Choroid plexus epithelial cell (primary cell): ENCODE results near the gene ZNF471.
A peak's percentile ranks its signal among the peaks of the same experiment; 100 is the strongest.

Experiments
- DNase-seq: peaks from one replicate; pipeline ENCODE4 v3.0.0-alpha.2; 2010; ENCODE audit warnings: low read depth
- H3K4me3 ChIP-seq: 2 replicates; pipeline ENCODE4 v1.5.1; 2011; ENCODE audit warnings: low read depth, mild to moderate bottlenecking, control low read depth, low read length, moderate library complexity
- TF ChIP-seq, protein P1 (sequence below): conservative IDR thresholded peaks from 2 replicates; pipeline ENCODE4 v1.5.1; 2011; ENCODE audit warnings: low read depth, mild to moderate bottlenecking, control low read depth, inconsistent platforms, low read length, moderate library complexity

ZNF471 gene

DNA sequence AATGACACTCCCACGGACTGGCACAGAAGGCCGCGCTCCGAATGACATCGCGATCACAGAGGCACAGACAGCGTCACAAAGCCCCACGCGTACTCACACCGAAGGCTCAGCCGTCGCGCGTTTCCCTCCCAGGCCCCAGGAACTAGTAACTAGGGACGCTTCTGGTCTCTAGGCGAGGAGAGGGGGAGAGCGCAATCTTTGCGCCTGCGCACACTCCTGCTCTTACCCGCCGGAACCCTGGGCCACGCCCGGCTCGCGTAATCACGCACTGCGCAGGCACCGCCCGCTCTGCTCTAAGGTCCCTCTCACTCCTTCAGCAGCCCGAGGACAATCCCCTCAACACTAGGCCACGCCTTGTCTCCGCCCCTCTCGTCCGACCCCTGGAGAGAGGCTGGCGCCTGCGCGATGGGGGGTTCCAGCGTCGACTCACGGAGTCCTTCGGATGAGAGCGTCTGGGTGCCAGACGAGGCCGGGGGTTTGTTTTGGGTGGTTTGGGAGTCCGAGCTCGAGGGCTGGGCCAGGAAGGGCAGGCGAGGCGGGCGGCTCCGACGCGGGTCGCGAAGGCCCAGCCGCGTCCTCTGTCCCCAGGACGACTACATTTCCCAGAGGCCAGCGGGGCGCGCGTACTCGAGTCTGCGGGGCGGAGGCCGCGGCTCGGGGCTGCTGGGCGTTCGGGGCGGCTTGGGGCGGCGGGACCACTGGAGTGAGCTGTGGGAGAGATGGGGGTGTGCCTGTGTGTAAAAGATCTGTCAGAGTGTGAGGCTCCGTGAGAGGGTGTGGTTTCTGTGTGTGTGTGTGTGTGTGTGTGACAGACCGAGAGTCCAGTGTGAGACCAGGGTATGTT is at the start of gene ZNF471:
TSS of gene ZNF471 (plus strand) at position 410 of the 844 bp plus-strand sequence. CDS start 3,717 bp downstream, outside the sequence.
- H3K4me3 ChIP-seq = peak within 1 kb of the TSS; percentile 90
- DNase-seq = peak; percentile 99
- TF ChIP-seq, protein P1, sequence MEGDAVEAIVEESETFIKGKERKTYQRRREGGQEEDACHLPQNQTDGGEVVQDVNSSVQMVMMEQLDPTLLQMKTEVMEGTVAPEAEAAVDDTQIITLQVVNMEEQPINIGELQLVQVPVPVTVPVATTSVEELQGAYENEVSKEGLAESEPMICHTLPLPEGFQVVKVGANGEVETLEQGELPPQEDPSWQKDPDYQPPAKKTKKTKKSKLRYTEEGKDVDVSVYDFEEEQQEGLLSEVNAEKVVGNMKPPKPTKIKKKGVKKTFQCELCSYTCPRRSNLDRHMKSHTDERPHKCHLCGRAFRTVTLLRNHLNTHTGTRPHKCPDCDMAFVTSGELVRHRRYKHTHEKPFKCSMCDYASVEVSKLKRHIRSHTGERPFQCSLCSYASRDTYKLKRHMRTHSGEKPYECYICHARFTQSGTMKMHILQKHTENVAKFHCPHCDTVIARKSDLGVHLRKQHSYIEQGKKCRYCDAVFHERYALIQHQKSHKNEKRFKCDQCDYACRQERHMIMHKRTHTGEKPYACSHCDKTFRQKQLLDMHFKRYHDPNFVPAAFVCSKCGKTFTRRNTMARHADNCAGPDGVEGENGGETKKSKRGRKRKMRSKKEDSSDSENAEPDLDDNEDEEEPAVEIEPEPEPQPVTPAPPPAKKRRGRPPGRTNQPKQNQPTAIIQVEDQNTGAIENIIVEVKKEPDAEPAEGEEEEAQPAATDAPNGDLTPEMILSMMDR = no peak

DNA sequence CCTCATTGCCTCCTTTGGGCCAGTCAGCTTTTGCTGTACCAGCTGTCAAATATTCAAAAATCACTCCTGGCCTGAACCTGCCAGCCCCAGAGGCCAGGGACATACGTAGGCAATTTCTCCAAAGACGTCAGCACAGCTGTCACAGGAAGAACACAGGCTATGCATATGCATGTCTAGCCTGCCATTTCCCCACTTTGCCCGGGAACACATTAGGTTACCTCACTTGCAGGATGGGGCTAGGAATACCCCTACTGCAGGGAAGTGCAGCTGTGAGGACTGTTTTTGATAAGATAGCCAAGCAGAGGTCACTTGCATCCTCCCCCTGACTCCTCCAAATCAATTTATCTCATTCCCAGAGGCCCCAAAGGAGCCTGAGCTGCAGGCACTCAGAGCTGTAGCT is 33.3 kb upstream of the ZNF471 start:
- H3K4me3 ChIP-seq = no peak overlapping the region
- no peak for DNase-seq
- TF ChIP-seq, protein P1 = no peak

DNA sequence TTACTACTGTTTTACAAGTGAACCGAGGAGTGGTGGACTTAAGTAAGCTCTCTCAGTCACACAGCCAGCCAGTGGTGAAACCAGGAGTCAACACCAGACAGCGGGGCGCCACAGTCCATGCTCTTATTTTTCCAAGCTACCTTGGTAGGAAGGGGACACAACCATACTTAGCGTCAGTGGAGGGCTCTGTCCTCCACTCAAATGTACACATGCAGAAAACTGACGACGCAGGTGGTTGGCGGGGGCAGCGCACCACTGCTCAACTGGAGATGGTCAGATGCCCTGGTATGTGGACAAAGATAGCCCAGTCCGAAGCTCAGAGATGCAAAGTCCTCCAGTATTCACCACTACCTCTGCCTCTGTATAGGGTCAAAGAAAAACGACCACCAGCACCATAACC is 31.6 kb upstream of the ZNF471 start:
- DNase-seq = no peak
- TF ChIP-seq, protein P1 = no peak
- H3K4me3 ChIP-seq = no peak overlapping the region

DNA sequence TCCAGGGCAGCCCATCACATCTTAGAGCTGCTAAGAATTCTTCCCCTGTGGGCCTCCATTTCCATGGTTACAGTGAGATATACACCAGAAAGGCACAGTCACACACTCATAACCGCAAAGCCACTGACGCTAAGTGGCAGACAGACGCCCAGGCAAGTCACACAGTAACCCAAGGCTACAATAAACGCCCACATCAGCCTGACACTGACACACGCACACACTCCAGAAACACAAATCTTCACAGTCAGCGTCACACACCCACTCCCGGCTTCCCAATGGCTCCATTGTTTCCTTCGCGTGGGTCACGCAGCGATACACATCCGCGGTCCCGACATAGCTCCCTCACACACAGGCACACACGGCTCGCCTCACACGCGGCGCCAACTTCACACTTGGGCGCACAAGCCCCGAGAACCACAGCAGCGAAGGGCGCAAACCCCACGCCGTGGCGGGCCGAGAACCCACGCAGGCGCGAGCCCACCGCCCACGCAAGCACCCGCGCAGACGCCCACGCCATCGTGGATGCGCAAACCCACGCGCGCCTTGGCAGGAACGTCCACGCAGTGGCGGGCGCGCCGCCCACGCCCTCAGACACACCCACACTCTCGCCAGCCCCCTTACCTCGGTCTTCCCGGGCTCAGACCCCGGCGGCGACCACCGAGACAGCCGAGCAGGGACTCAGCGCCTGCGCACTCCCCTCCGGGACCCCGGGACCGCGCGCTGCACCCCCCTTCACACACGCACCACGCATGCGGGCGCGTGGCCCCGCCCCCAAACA is 30.8 kb upstream of the ZNF471 start, which contains the start of gene ZNF667:
TSS of gene ZNF667 (minus strand) at position 695 of the 778 bp plus-strand sequence. CDS start 14,975 bp downstream, outside the sequence.
- peak within 1 kb of the TSS; percentile 82 for H3K4me3 ChIP-seq
- TF ChIP-seq, protein P1 = no peak
- peak; percentile 38 for DNase-seq

DNA sequence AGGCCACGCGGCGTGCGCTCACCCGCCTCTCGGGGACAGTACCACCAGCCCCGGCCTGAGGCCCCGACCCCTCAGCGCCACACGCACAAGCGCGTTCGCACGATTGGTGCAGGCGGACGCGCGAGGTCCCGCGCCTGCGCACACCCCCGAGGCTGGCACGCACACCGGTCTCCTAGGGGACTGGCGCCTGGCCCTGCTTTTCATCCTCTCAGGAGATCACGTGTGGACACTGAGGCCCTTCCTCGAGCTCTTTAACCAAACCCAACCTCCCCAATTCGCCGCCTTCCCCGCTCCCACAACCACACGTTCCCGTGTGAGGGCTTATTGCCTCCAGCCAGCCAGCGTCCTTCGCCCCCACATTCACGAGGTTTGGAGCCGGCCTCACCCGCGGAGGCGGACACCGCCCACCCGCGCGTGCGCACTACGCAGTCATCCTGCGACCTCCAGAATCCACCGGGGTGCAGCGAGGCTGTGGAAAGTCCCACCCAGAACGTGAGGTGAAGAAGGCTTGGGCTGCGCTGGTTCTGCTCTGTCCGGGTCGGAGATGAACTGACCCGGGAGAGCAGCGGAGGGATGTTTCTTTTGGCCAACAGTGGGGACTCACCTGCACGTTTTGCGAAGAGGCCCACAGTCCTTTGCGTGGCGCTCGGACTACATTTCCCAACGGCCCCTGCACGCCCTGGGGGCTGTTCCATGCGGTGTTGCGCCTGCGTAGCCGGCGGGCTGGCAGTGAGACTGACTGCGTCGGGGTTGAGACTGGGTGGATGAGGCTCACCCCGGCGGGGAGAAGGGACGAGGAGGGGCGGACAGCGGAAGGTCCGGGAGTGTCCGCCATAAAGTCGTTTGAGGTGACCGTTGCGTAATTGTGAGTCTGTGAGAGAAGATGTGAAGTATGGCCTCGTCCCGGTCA is 30.0 kb upstream of the ZNF471 start:
- TF ChIP-seq, protein P1 = no peak
- peak overlapping the region; percentile 82 for H3K4me3 ChIP-seq
- DNase-seq = peak; percentile 90

DNA sequence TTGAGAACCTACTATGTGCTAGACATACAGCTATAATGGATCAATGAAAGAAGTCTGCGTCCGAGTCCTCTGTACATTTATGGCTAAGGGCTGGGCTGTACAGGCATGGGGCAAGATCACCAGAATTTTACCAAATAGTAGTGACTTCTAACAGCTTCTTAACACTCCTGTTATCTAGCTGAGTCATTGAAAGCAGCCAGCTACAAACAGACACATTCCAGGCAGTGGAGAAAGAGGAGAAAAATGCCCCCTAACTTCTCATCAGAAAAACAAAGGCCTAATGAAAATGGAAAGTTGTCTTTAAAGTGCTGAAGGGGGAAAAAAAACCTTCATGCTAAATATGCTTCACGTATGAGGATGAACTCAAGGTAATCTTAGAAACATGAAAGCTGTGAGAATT is 16.3 kb upstream of the ZNF471 start:
- DNase-seq = peak; percentile 29

More for the DNA sequence above, 16.3 kb upstream of the ZNF471 start:
- TF ChIP-seq, protein P1 = no peak
- H3K4me3 ChIP-seq = no peak overlapping the region
